Caco-2 (cell line): Measurements from ENCODE around the gene TNS4. TPM values are rescaled to one million over a fixed set of nuclear protein-coding genes. Genes with fewer than 3 reads are reported as not detected.

ENCODE experiments used
- BruUV-seq: library from RNA; stranded (reverse); fragments of 400-500 nt; replicated peaks from 2 replicates; lab custom pipeline; 2021; lab: Mats Ljungman, UMichigan
- CTCF ChIA-PET: fragments of 300-600 bp; sonication (Branson Sonifier 250); formaldehyde crosslinking; loops from one replicate; lab custom pipeline; 2022; ENCODE audit warnings: antibody characterized with exemption; lab: Charles Lee
- POLR2A ChIA-PET: fragments of 300-600 bp; sonication (Branson Sonifier 250); formaldehyde crosslinking; loops from one replicate; lab custom pipeline; 2022; ENCODE audit warnings: antibody characterized with exemption; lab: Charles Lee
- DNase-seq, 2 experiments: peaks; one replicate each; pipeline versions ENCODE4 v3.0.0 to v3.0.0-alpha.2; 2020 to 2022
- H3K27me3 ChIP-seq: replicated peaks from 2 replicates; pipeline ENCODE4 v1.6.0; 2011; ENCODE audit warnings: low read length; ENCODE audit not compliant: control insufficient read depth, insufficient read depth
- H3K36me3 ChIP-seq: 2 replicates; pipeline ENCODE4 v1.5.1; 2011; ENCODE audit warnings: low read length; ENCODE audit not compliant: control insufficient read depth, insufficient read depth
- H3K4me1 ChIP-seq: fragments of 250-450 bp; sonication (Bioruptor Pico); 2 replicates; pipeline ENCODE4 v1.5.1; 2020; ENCODE audit warnings: mild to moderate bottlenecking
- H3K4me3 ChIP-seq: 2 replicates; pipeline ENCODE4 v1.5.1; 2011; ENCODE audit warnings: low read depth, mild to moderate bottlenecking, control low read depth, low read length
- H3K9me3 ChIP-seq: fragments of 250-450 bp; sonication (Bioruptor Pico); 2 replicates; pipeline ENCODE4 v1.5.1; 2020; ENCODE audit warnings: mild to moderate bottlenecking, moderate library complexity
- H3K27ac Mint-ChIP-seq: one replicate; pipeline ENCODE4 v1.8.0; 2022; ENCODE audit warnings: mixed read lengths; ENCODE audit not compliant: unreplicated experiment
- H3K27me3 Mint-ChIP-seq: one replicate; pipeline ENCODE4 v1.8.0; 2022; ENCODE audit warnings: mixed read lengths; ENCODE audit not compliant: insufficient read depth, unreplicated experiment
- H3K36me3 Mint-ChIP-seq: one replicate; pipeline ENCODE4 v1.8.0; 2022; ENCODE audit warnings: mild to moderate bottlenecking, mixed read lengths; ENCODE audit not compliant: insufficient read depth, unreplicated experiment
- H3K4me1 Mint-ChIP-seq: one replicate; pipeline ENCODE4 v1.8.0; 2022; ENCODE audit warnings: low read depth, mixed read lengths; ENCODE audit not compliant: unreplicated experiment
- H3K4me3 Mint-ChIP-seq: one replicate; pipeline ENCODE4 v1.8.0; 2022; ENCODE audit warnings: mild to moderate bottlenecking, moderate library complexity, mixed read lengths; ENCODE audit not compliant: unreplicated experiment
- H3K9me3 Mint-ChIP-seq: one replicate; pipeline ENCODE4 v1.8.0; 2022; ENCODE audit warnings: mixed read lengths; ENCODE audit not compliant: unreplicated experiment
- CTCF ChIP-seq, 2 experiments: fragments of 200-600 bp in 1 of 2; IDR thresholded peaks; 1 replicate in 1 of 2; 2 replicates in 1 of 2; pipeline versions ENCODE4 v1.5.1 to v1.8.0; 2011 to 2022; ENCODE audit warnings: antibody characterized with exemption in 1 of 2, control low read depth in 1 of 2, inconsistent platforms in 1 of 2, low read depth in 1 of 2, low read length in 1 of 2, mild to moderate bottlenecking in 1 of 2, moderate library complexity in 1 of 2; ENCODE audit not compliant: insufficient read depth in 1 of 2, severe bottlenecking in 1 of 2, unreplicated experiment in 1 of 2
- intact Hi-C: fragments of 100-400 bp; cut with micrococcal nuclease; formaldehyde crosslinking; loops from one replicate; pipeline ENCODE4 v1.10.0; 2022; ENCODE audit not compliant: unreplicated experiment
- total RNA-seq: library from RNA; stranded (reverse); gene quantifications from 2 replicates; pipeline ENCODE4 v1.2.3, GENCODE V29; 2022

Gene TNS4
- total RNA-seq, 1 experiment from 2014 or later, result not detected

- H3K4me1 Mint-ChIP-seq, result peaks cover 1% of the 10 kb centered on the region
- Histone ChIP-seq H3K9me3 (no peaks in the 10 kb centered on the region), H3K36me3 (no peaks in the 10 kb centered on the region), H3K4me3 (no peak overlapping the region), H3K27me3 (no peaks in the 10 kb centered on the region), H3K4me1 (peaks cover 5% of the 10 kb centered on the region; the same call in 1 of the 2 replicates)
- POLR2A ChIA-PET, result no interaction called here
- TF ChIP-seq CTCF (IDR thresholded peaks at IDR 0.05; ENCODE audit: insufficient read depth in 1 of 2, low read depth in 1 of 2, low read length in 1 of 2, severe bottlenecking in 1 of 2, unreplicated experiment in 1 of 2), result no peak
- intact Hi-C loops, result no loop called here
- CTCF ChIA-PET, result no interaction called here
- H3K36me3 Mint-ChIP-seq, result no peaks in the 10 kb centered on the region
- no TSS peak for BruUV-seq
- H3K9me3 Mint-ChIP-seq, result no peaks in the 10 kb centered on the region
- DNase-seq, result no peak
- no peaks in the 10 kb centered on the region for H3K27me3 Mint-ChIP-seq
- no peak overlapping the region for H3K27ac Mint-ChIP-seq
- H3K4me3 Mint-ChIP-seq, result no peak overlapping the region
Observed at GRCh38 chr17:40478486-40478885, 22.9 kb downstream of the TNS4 start.

GRCh38 chr17:40477796-40478195 is 23.6 kb downstream of the TNS4 start:
- intact Hi-C loops, result no loop called here
- POLR2A ChIA-PET, result no interaction called here
- no peak overlapping the region for H3K4me3 ChIP-seq
- Mint-ChIP-seq H3K27me3 (no peaks in the 10 kb centered on the region), H3K27ac (no peak overlapping the region), H3K9me3 (no peaks in the 10 kb centered on the region), H3K4me1 (no peaks in the 10 kb centered on the region), H3K4me3 (no peak overlapping the region), H3K36me3 (no peaks in the 10 kb centered on the region)
- no peaks in the 10 kb centered on the region for H3K4me1 ChIP-seq
- DNase-seq, result no peak
- H3K36me3 ChIP-seq, result no peaks in the 10 kb centered on the region
- BruUV-seq, result no TSS peak
- CTCF ChIA-PET, result interaction anchor here (2.0 kb wide), 1 partner anchor 34 kb away, joined by 28 read pairs; the partner anchor contains the start of gene IGFBP4
- H3K9me3 ChIP-seq, result no peaks in the 10 kb centered on the region
- H3K27me3 ChIP-seq, result no peaks in the 10 kb centered on the region
- no peak for TF ChIP-seq CTCF (IDR thresholded peaks at IDR 0.05; ENCODE audit: insufficient read depth in 1 of 2, low read depth in 1 of 2, low read length in 1 of 2, severe bottlenecking in 1 of 2, unreplicated experiment in 1 of 2)

- intact Hi-C loops, result no loop called here
- ChIA-PET CTCF (interaction anchor here (0.5 to 2.1 kb wide), 28 partner anchors 10 to 1645 kb away, joined by 3 to 28 read pairs (median 6); partner anchors contain the start of genes IGFBP4, SMARCE1 and TOP2A), POLR2A (no interaction called here)
- Mint-ChIP-seq H3K9me3 (no peaks in the 10 kb centered on the region), H3K36me3 (no peaks in the 10 kb centered on the region), H3K4me1 (no peaks in the 10 kb centered on the region), H3K27ac (no peak overlapping the region), H3K4me3 (no peak overlapping the region), H3K27me3 (no peaks in the 10 kb centered on the region)
- no peaks in the 10 kb centered on the region for H3K9me3 ChIP-seq
- no peak overlapping the region for H3K4me3 ChIP-seq
- no TSS peak for BruUV-seq
- DNase-seq, result no peak
- TF ChIP-seq CTCF (IDR thresholded peaks at IDR 0.05; ENCODE audit: insufficient read depth in 1 of 2, low read depth in 1 of 2, low read length in 1 of 2, severe bottlenecking in 1 of 2, unreplicated experiment in 1 of 2), result no peak
- H3K4me1 ChIP-seq, result no peaks in the 10 kb centered on the region
- H3K27me3 ChIP-seq, result no peaks in the 10 kb centered on the region
- no peaks in the 10 kb centered on the region for H3K36me3 ChIP-seq
Observed at GRCh38 chr17:40475234-40475908, 26.1 kb downstream of the TNS4 start.
